Measurements from ENCODE around the gene CALD1.

DNA sequence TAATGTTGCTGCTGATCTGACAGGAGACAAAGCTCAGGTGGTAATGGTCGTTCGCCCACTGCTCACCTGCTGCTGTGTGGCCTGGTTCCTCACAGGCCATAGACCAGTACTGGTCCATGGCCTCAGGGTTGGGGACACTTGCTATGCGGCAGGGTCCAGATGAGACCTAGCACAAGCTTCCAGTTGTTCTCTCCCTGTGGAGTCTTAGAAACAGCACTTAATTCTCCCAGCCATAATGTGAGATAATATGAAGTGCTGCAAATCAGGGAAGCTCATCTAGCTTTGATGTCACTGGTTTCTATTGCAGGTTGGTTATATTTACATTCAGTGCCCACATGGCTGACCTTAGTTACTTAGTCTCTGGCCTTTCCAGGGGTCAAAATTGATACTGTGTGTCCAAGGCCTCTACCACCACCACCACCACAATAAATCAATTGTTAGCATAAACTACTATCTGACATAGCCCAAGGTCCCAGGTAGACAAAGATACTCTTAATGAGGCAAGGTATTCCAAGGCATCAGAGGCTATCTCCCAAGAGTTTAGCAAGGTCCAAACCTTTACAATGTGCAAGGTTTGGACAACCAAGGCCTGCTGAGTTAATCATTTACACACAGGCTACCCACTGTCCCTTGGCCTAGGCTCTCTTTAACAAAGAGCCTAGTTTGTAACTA lies 217.9 kb downstream of the CALD1 start:
- TF ChIP-seq, protein P1, sequence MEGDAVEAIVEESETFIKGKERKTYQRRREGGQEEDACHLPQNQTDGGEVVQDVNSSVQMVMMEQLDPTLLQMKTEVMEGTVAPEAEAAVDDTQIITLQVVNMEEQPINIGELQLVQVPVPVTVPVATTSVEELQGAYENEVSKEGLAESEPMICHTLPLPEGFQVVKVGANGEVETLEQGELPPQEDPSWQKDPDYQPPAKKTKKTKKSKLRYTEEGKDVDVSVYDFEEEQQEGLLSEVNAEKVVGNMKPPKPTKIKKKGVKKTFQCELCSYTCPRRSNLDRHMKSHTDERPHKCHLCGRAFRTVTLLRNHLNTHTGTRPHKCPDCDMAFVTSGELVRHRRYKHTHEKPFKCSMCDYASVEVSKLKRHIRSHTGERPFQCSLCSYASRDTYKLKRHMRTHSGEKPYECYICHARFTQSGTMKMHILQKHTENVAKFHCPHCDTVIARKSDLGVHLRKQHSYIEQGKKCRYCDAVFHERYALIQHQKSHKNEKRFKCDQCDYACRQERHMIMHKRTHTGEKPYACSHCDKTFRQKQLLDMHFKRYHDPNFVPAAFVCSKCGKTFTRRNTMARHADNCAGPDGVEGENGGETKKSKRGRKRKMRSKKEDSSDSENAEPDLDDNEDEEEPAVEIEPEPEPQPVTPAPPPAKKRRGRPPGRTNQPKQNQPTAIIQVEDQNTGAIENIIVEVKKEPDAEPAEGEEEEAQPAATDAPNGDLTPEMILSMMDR (IDR thresholded peaks at IDR 0.05), result no peak
- TF ChIP-seq EP300 (IDR thresholded peaks at IDR 0.05), result no peak
